ENCODE measurements around the gene OR10V1.

Gene OR10V1

DNA sequence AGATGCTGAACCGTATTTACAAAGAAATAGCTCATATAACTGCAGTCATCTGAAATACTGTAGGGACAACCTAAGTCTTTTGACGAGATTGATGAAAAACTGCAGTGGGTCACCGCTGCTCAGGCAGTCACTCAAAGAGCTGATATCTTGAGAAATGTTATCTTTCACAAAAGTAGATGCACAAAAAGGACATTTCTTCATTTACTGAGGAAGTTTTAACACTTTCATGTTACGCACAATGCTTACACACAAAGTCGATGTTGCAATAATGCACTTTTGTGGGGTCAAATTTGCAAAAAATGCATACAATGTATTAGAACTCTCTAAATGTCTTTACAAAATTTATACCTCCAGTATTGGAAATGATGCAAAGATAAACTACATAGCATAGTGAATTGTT is 16.2 kb upstream of the OR10V1 start:
- TF ChIP-seq, protein P1, sequence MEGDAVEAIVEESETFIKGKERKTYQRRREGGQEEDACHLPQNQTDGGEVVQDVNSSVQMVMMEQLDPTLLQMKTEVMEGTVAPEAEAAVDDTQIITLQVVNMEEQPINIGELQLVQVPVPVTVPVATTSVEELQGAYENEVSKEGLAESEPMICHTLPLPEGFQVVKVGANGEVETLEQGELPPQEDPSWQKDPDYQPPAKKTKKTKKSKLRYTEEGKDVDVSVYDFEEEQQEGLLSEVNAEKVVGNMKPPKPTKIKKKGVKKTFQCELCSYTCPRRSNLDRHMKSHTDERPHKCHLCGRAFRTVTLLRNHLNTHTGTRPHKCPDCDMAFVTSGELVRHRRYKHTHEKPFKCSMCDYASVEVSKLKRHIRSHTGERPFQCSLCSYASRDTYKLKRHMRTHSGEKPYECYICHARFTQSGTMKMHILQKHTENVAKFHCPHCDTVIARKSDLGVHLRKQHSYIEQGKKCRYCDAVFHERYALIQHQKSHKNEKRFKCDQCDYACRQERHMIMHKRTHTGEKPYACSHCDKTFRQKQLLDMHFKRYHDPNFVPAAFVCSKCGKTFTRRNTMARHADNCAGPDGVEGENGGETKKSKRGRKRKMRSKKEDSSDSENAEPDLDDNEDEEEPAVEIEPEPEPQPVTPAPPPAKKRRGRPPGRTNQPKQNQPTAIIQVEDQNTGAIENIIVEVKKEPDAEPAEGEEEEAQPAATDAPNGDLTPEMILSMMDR (IDR thresholded peaks at IDR 0.05), result no peak
- no peak for DNase-seq (ENCODE audit: low spot score)
- no peak overlapping the region for H3K27ac ChIP-seq
- no peak overlapping the region for H3K4me3 ChIP-seq

DNA sequence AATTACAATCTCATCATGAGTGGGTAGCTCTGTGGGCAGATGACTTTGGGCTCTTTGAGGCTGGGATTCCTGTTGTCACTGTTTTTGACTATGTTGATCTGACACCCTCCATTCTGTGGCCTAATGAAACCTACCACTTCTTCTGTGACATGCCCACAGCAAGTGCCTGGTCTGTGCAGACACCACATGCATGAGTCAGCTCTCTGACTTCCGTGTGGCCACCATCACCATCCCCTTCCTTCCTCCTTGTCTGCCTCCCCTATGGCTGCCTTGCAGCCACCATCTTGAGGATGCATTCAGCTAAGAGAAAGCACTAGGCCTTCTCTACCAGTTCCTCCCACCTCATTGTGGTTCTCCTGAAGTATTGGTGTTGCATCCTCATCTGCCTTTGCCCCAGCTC is 15.3 kb upstream of the OR10V1 start:
- H3K27ac ChIP-seq, result no peak overlapping the region

DNA sequence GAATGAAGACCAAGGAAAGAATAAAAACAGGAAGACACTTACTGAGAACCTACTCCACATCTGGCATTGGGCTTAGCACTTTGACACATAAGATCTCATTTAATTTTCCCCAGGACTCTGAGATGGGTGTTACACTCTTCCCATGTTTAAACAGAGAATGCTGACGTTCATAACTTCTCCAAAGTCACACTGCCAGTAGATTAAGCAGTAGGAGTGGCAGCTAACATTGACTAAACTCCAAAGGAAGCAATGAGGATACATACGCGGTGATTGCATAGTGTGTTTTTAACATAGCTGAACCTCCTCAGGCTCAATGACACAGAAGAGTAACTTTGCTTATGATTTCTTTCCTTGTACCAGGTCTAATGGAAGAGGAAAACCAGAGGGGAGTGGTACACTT is 14.5 kb upstream of the OR10V1 start:
- Histone ChIP-seq H3K4me3 (no peak overlapping the region), H3K27ac (no peak overlapping the region)
- DNase-seq (ENCODE audit: low spot score), result no peak
- TF ChIP-seq, protein P1 (IDR thresholded peaks at IDR 0.05), result no peak

More for the DNA sequence above, 15.3 kb upstream of the OR10V1 start:
- no peak overlapping the region for H3K4me3 ChIP-seq
- TF ChIP-seq, protein P1 (IDR thresholded peaks at IDR 0.05), result no peak
- no peak for DNase-seq (ENCODE audit: low spot score)

DNA sequence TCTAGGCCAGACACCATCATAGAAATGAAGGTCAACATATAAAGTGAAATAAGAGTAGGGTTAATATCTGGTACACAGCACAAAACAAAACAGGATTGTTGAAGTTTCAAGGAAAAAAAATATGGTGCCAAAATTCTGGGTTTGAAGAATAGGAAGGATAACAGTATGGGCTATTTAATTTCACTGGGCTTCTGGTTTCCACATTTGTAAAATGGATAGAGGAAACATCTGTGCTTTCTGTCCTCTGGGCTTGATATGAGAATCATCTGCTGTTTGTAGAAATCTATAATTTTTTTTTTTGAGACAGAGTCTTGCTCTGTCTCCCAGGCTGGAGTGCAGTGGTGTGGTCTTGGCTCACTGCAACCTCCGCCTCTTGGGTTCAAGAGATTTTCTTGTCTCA is 13.8 kb upstream of the OR10V1 start:
- TF ChIP-seq, protein P1 (IDR thresholded peaks at IDR 0.05), result no peak
- DNase-seq (ENCODE audit: low spot score), result no peak

DNA sequence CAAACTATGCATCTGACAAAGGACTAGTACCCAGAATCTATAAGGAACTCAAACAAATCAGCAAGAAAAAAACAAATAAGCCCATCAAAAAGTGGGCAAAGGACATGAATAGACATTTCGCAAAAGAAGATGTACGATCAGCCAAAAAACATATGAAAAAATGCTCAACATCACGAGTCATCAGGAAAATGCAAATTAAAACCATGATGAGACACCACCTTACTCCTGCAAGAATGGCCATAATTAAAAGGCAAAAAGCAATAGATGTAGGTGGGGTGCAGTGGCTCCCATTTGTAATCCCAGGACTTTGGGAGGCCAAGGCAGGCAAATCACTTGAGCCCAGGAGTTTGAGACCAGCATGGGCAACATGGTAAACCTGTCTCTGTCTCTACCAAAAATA is 10.4 kb upstream of the OR10V1 start:
- DNase-seq (ENCODE audit: low spot score), result no peak
- TF ChIP-seq, protein P1 (IDR thresholded peaks at IDR 0.05), result no peak
- Histone ChIP-seq H3K4me3 (no peak overlapping the region), H3K27ac (no peak overlapping the region)

More for the DNA sequence above, 13.8 kb upstream of the OR10V1 start:
- no peak overlapping the region for H3K4me3 ChIP-seq
- no peak overlapping the region for H3K27ac ChIP-seq

DNA sequence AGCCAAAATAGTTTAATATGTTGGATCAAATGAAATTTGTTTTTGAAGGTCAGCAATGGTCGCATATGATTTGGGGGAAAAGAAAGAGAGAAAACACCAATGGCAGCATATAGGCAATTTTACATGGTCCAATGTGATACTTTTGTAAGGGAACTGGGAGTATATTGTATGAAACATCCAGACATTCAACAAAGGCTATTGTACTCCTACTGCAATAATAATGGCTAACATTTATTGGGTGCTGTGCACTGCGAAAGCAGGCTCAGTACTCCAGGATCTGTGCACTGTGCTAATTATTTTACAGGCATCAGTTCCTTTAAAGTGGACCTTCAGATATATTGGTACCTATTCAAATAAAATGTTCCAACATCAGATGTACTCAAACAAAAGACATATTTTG is 5.9 kb upstream of the OR10V1 start:
- Histone ChIP-seq H3K4me3 (no peak overlapping the region), H3K27ac (no peak overlapping the region)
- TF ChIP-seq, protein P1 (IDR thresholded peaks at IDR 0.05), result no peak
- DNase-seq (ENCODE audit: low spot score), result no peak

DNA sequence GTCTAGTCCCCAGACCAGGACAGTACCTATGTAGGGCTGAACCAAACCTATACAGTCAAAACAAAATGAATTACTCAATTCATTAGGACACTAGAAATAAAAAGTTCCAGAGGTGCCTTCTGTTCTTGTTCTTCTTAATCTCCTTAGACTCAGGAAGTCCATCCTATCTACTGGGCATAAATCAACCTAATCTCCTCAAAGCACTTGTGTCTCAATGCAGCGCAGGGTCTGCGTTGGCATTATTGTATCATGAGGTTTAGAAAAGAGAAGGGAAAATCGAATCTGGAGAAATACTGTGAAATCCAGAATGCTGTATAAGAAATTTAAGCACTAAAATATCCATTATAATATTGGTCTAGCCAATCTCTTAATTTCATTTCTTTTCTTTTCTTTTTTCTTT is 2.4 kb upstream of the OR10V1 start:
- H3K4me3 ChIP-seq, result no peak overlapping the region
- no peak overlapping the region for H3K27ac ChIP-seq
- TF ChIP-seq, protein P1 (IDR thresholded peaks at IDR 0.05), result no peak
- DNase-seq (ENCODE audit: low spot score), result no peak
